ENCODE results near the gene GFY.

- TF ChIP-seq CTCF (IDR thresholded peaks at IDR 0.05) (no peak), POLR2A (IDR thresholded peaks at IDR 0.05) (no peak), POLR2AphosphoS5 (IDR thresholded peaks at IDR 0.05; ENCODE audit: insufficient read depth in 1 of 2, low read depth in 1 of 2) (no peak)
Measured at GRCh38 chr19:49420227-49420626, 5.0 kb upstream of the GFY start.

All from vagina (tissue), 2 donors.